Trophoblast cell (in vitro differentiated cells and primary cell): ENCODE data around the gene TNS4.

ENCODE experiments used
- DNase-seq, 2 donors: peaks; one replicate each; pipeline ENCODE4 v3.0.0-alpha.2; 2016
- H2AFZ ChIP-seq: 2 replicates; pipeline ENCODE4 v1.6.1; 2013; ENCODE audit warnings: low read length, moderate library complexity, mild to moderate bottlenecking; ENCODE audit not compliant: insufficient read depth, poor library complexity
- H2AK5ac ChIP-seq: 2 replicates; pipeline ENCODE4 v1.6.1; 2013; ENCODE audit warnings: mild to moderate bottlenecking, low read length
- H2BK120ac ChIP-seq: 2 replicates; pipeline ENCODE4 v1.6.1; 2013; ENCODE audit warnings: low read length, mild to moderate bottlenecking, moderate library complexity; ENCODE audit not compliant: insufficient read depth, poor library complexity
- H2BK12ac ChIP-seq: 2 replicates; pipeline ENCODE4 v1.6.1; 2013; ENCODE audit warnings: mild to moderate bottlenecking, low read length, moderate library complexity
- H2BK5ac ChIP-seq: 2 replicates; pipeline ENCODE4 v1.6.1; 2013; ENCODE audit warnings: low read length, low read depth, moderate library complexity, mild to moderate bottlenecking; ENCODE audit not compliant: poor library complexity
- H3K14ac ChIP-seq: 2 replicates; pipeline ENCODE4 v1.6.1; 2013; ENCODE audit warnings: mild to moderate bottlenecking, low read length
- H3K18ac ChIP-seq: 2 replicates; pipeline ENCODE4 v1.6.1; 2013; ENCODE audit warnings: mild to moderate bottlenecking, low read length
- H3K23ac ChIP-seq: 2 replicates; pipeline ENCODE4 v1.6.1; 2013; ENCODE audit warnings: low read length
- H3K27ac ChIP-seq: 2 replicates; pipeline ENCODE4 v1.5.1; 2013; ENCODE audit warnings: low read depth, mild to moderate bottlenecking, inconsistent platforms, low read length, moderate library complexity
- H3K27me3 ChIP-seq: 2 replicates; pipeline ENCODE4 v1.6.1; 2013; ENCODE audit warnings: inconsistent platforms, mild to moderate bottlenecking, low read length, moderate library complexity; ENCODE audit not compliant: insufficient read depth
- H3K36me3 ChIP-seq, 2 experiments: 1 replicate in 1 of 2; 2 replicates in 1 of 2; pipeline ENCODE4 v1.6.1; 2013; ENCODE audit warnings: low read length in 2 of 2, mild to moderate bottlenecking in 2 of 2, moderate library complexity in 1 of 2; ENCODE audit not compliant: insufficient read depth in 2 of 2, control insufficient read depth in 1 of 2
- H3K4ac ChIP-seq: 2 replicates; pipeline ENCODE4 v1.6.1; 2013; ENCODE audit warnings: low read depth, mild to moderate bottlenecking, low read length, moderate library complexity
- H3K4me1 ChIP-seq, 2 experiments: 1 replicate in 1 of 2; 2 replicates in 1 of 2; pipeline ENCODE4 v1.6.1; 2013; ENCODE audit warnings: low read length in 2 of 2, mild to moderate bottlenecking in 2 of 2, moderate library complexity in 1 of 2; ENCODE audit not compliant: insufficient read depth in 2 of 2, control insufficient read depth in 1 of 2
- H3K4me2 ChIP-seq: 2 replicates; pipeline ENCODE4 v1.6.1; 2013; ENCODE audit warnings: inconsistent platforms, mild to moderate bottlenecking, low read length, moderate library complexity
- H3K4me3 ChIP-seq: 2 replicates; pipeline ENCODE4 v1.5.1; 2013; ENCODE audit warnings: mild to moderate bottlenecking, low read depth, low read length, inconsistent platforms
- H3K79me1 ChIP-seq: one replicate; pipeline ENCODE4 v1.6.1; 2013; ENCODE audit warnings: low read length
- H3K79me2 ChIP-seq: 2 replicates; pipeline ENCODE4 v1.6.1; 2013; ENCODE audit warnings: low read length, mild to moderate bottlenecking; ENCODE audit not compliant: control insufficient read depth, insufficient read depth, poor library complexity
- H3K9ac ChIP-seq: 2 replicates; pipeline ENCODE4 v1.6.1; 2013; ENCODE audit warnings: mild to moderate bottlenecking, low read length
- H3K9me3 ChIP-seq: 2 replicates; pipeline ENCODE4 v1.6.1; 2013; ENCODE audit warnings: low read depth, mild to moderate bottlenecking, control low read depth, inconsistent platforms, low read length; ENCODE audit not compliant: insufficient read depth
- H4K12ac ChIP-seq: 2 replicates; pipeline ENCODE4 v1.6.1; 2013; ENCODE audit warnings: low read depth, mild to moderate bottlenecking, low read length, moderate library complexity
- H4K8ac ChIP-seq: 2 replicates; pipeline ENCODE4 v1.6.1; 2013; ENCODE audit warnings: low read depth, mild to moderate bottlenecking, low read length, moderate library complexity
- H4K91ac ChIP-seq: one replicate; pipeline ENCODE4 v1.6.1; 2013; ENCODE audit warnings: low read depth, mild to moderate bottlenecking, low read length, moderate library complexity
- WGBS: extraction: QIAGEN DNeasy Blood & Tissue Kit; methylation state at CpG from one replicate; pipeline ENCODE4 v1.1.7; 2013; ENCODE audit warnings: missing lambda C conversion rate; ENCODE audit not compliant: insufficient read length, insufficient coverage; ENCODE audit errors: extremely low coverage; 5-methylcytosine and 5-hydroxymethylcytosine counted together

The TNS4 gene

GRCh38 chr17:40461732-40462342 is 39.6 kb downstream of the TNS4 start:
- Histone ChIP-seq H3K23ac (no peak overlapping the region), H3K4me1 (no peaks in the 10 kb centered on the region), H3K9ac (no peak overlapping the region)

GRCh38 chr17:40460968-40461731 is 40.3 kb downstream of the TNS4 start:
- no peak overlapping the region for H3K27ac ChIP-seq
- H4K91ac ChIP-seq: no peak overlapping the region
- H3K36me3 ChIP-seq: peaks cover 6 to 9% of the 10 kb centered on the region in 2 experiments
- no peak overlapping the region for H2AK5ac ChIP-seq
- DNase-seq: no peak
- H3K9me3 ChIP-seq: peaks cover 3% of the 10 kb centered on the region
- no peak overlapping the region for H2BK120ac ChIP-seq
- no peak overlapping the region for H3K4ac ChIP-seq
- no peak overlapping the region for H2BK5ac ChIP-seq
- H4K8ac ChIP-seq: no peak overlapping the region
- H3K79me2 ChIP-seq: no peaks in the 10 kb centered on the region
- no peak overlapping the region for H3K4me3 ChIP-seq
- no peaks in the 10 kb centered on the region for H3K4me1 ChIP-seq
- no peak overlapping the region for H3K23ac ChIP-seq
- H3K27me3 ChIP-seq: no peaks in the 10 kb centered on the region
- no peak overlapping the region for H3K14ac ChIP-seq
- H2AFZ ChIP-seq: no peak overlapping the region
- no peak overlapping the region for H2BK12ac ChIP-seq
- H3K9ac ChIP-seq: no peak overlapping the region
- H3K79me1 ChIP-seq: no peaks in the 10 kb centered on the region
- no peak overlapping the region for H3K4me2 ChIP-seq
- no peak overlapping the region for H3K18ac ChIP-seq
- WGBS: no CpG with 5 or more reads among the region's 9 CpGs
- no peak overlapping the region for H4K12ac ChIP-seq

More at GRCh38 chr17:40461732-40462342, 39.6 kb downstream of the TNS4 start:
- no peaks in the 10 kb centered on the region for H3K9me3 ChIP-seq
- H3K4me3 ChIP-seq: no peak overlapping the region
- peaks cover 0 to 5% of the 10 kb centered on the region in 2 experiments for H3K36me3 ChIP-seq
- no peak overlapping the region for H2AK5ac ChIP-seq
- no peak overlapping the region for H3K4me2 ChIP-seq
- no peak overlapping the region for H2BK5ac ChIP-seq
- no peak overlapping the region for H3K14ac ChIP-seq
- H3K4ac ChIP-seq: no peak overlapping the region
- H2BK120ac ChIP-seq: no peak overlapping the region
- DNase-seq: no peak
- no peak overlapping the region for H3K18ac ChIP-seq
- H3K27ac ChIP-seq: no peak overlapping the region
- no peak overlapping the region for H4K12ac ChIP-seq
- H3K79me2 ChIP-seq: no peaks in the 10 kb centered on the region
- no peak overlapping the region for H4K91ac ChIP-seq
- no peaks in the 10 kb centered on the region for H3K27me3 ChIP-seq
- H2AFZ ChIP-seq: peak overlapping the region; percentile 28
- WGBS: no CpG with 5 or more reads among the region's 12 CpGs
- no peak overlapping the region for H4K8ac ChIP-seq
- no peaks in the 10 kb centered on the region for H3K79me1 ChIP-seq
- no peak overlapping the region for H2BK12ac ChIP-seq

GRCh38 chr17:40460604-40460967 is 40.8 kb downstream of the TNS4 start:
- Histone ChIP-seq H3K23ac (no peak overlapping the region), H2AFZ (no peak overlapping the region), H2BK120ac (no peak overlapping the region), H3K4ac (no peak overlapping the region), H3K27me3 (no peaks in the 10 kb centered on the region), H3K4me2 (no peak overlapping the region), H3K9ac (no peak overlapping the region), H3K36me3 (peaks cover 6 to 10% of the 10 kb centered on the region in 2 experiments), H3K4me1 (no peaks in the 10 kb centered on the region), H3K18ac (no peak overlapping the region), H4K91ac (no peak overlapping the region), H2BK5ac (no peak overlapping the region), H3K14ac (no peak overlapping the region), H3K79me2 (no peaks in the 10 kb centered on the region), H2AK5ac (no peak overlapping the region), H3K79me1 (no peaks in the 10 kb centered on the region), H2BK12ac (no peak overlapping the region), H3K4me3 (no peak overlapping the region), H3K9me3 (peaks cover 3% of the 10 kb centered on the region), H4K12ac (no peak overlapping the region), H3K27ac (no peak overlapping the region), H4K8ac (no peak overlapping the region)
- no CpG with 5 or more reads among the region's 3 CpGs for WGBS
- no peak for DNase-seq

GRCh38 chr17:40459636-40460603 is 41.5 kb downstream of the TNS4 start:
- Histone ChIP-seq H3K4me3 (no peak overlapping the region), H3K79me1 (no peaks in the 10 kb centered on the region), H2BK12ac (no peak overlapping the region), H4K91ac (no peak overlapping the region), H3K27ac (no peak overlapping the region), H3K27me3 (no peaks in the 10 kb centered on the region), H2BK120ac (no peak overlapping the region), H3K9me3 (peaks cover 3% of the 10 kb centered on the region), H3K18ac (no peak overlapping the region), H3K23ac (no peak overlapping the region), H3K36me3 (peaks cover 6 to 10% of the 10 kb centered on the region in 2 experiments), H3K14ac (no peak overlapping the region), H3K9ac (no peak overlapping the region), H3K4me2 (no peak overlapping the region), H3K79me2 (no peaks in the 10 kb centered on the region), H2BK5ac (no peak overlapping the region), H3K4me1 (no peaks in the 10 kb centered on the region), H4K8ac (no peak overlapping the region), H4K12ac (no peak overlapping the region), H2AK5ac (no peak overlapping the region), H3K4ac (no peak overlapping the region), H2AFZ (no peak overlapping the region)
- no CpG with 5 or more reads among the region's 8 CpGs for WGBS
- DNase-seq: no peak
